GM12872 (cell line): ENCODE measurements around the gene PERM1.

Experiments used
- TF ChIP-seq, protein P1 (sequence below): IDR thresholded peaks from 3 replicates; pipeline ENCODE4 v1.5.1; 2011; ENCODE audit warnings: low read depth, mild to moderate bottlenecking, low read length, moderate library complexity; ENCODE audit not compliant: insufficient read depth

PERM1 gene

DNA sequence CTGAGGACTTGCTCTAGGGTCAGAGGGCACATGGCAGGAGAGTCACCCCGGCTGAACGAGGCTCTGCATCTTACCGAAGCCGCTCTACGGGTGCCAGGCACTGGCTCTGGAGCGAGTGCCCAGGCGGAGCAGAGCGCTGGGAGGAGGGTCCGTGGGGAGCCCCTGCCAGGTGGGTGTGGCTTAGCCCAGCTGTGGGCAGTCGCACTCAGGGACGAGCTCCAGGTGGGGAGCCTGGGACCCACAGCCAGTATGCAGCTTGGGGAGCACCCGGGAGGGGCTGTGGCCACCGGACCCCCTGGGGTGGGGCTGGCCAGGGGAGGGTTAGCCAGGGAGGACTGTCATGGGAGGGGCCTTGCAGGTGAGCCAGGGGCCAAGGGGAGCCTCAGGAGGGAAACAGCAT, 41.8 kb upstream of the PERM1 start:
- TF ChIP-seq, protein P1, sequence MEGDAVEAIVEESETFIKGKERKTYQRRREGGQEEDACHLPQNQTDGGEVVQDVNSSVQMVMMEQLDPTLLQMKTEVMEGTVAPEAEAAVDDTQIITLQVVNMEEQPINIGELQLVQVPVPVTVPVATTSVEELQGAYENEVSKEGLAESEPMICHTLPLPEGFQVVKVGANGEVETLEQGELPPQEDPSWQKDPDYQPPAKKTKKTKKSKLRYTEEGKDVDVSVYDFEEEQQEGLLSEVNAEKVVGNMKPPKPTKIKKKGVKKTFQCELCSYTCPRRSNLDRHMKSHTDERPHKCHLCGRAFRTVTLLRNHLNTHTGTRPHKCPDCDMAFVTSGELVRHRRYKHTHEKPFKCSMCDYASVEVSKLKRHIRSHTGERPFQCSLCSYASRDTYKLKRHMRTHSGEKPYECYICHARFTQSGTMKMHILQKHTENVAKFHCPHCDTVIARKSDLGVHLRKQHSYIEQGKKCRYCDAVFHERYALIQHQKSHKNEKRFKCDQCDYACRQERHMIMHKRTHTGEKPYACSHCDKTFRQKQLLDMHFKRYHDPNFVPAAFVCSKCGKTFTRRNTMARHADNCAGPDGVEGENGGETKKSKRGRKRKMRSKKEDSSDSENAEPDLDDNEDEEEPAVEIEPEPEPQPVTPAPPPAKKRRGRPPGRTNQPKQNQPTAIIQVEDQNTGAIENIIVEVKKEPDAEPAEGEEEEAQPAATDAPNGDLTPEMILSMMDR: no peak

DNA sequence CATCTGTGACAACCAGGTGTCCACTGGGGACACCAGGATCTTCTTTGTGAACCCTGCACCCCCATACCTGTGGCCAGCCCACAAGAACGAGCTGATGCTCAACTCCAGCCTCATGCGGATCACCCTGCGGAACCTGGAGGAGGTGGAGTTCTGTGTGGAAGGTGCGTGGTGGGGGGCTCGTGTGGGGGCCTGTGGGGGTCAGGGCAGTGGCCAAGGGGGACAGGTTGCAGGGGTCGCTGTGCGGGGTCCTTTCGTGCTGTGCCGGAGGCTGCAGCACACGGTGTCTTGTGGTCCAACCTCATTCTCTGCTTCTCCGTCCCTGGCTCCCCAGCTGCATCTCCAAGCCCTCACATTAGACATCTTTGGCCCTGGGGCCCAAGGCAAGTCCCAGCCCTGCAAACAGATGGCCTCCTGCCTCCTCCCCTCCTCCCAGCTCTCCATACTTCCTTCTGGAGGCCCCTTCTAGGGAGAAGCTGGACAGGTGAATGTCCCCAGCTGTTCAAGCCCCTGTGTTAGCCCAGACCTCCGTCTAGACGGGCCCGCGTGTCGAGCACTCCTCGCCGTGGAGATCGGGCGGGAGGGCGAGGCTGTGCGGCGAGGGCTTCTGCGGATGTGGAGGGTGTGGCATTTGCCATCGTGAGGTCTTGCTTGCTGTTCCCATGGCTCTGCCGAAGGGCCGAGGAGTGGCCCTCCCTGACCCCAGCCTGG, 40.6 kb upstream of the PERM1 start:
- TF ChIP-seq, protein P1: no peak

DNA sequence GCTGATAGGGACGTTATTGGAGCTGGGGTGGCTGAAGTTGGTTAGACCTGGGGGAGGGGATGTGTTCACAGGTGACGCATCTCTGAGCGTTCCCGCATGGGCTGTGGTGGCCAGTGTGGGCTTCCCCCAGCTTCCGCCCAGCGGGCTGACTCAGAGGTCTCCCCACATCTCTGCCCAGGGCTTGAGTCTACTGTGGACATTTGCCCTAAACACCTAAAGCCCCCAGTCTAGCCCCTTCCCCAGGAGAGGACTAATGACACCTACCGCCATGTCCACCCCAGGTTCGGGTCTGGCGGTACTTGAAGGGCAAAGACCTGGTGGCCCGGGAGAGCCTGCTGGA, 40.0 kb upstream of the PERM1 start:
- TF ChIP-seq, protein P1: no peak

DNA sequence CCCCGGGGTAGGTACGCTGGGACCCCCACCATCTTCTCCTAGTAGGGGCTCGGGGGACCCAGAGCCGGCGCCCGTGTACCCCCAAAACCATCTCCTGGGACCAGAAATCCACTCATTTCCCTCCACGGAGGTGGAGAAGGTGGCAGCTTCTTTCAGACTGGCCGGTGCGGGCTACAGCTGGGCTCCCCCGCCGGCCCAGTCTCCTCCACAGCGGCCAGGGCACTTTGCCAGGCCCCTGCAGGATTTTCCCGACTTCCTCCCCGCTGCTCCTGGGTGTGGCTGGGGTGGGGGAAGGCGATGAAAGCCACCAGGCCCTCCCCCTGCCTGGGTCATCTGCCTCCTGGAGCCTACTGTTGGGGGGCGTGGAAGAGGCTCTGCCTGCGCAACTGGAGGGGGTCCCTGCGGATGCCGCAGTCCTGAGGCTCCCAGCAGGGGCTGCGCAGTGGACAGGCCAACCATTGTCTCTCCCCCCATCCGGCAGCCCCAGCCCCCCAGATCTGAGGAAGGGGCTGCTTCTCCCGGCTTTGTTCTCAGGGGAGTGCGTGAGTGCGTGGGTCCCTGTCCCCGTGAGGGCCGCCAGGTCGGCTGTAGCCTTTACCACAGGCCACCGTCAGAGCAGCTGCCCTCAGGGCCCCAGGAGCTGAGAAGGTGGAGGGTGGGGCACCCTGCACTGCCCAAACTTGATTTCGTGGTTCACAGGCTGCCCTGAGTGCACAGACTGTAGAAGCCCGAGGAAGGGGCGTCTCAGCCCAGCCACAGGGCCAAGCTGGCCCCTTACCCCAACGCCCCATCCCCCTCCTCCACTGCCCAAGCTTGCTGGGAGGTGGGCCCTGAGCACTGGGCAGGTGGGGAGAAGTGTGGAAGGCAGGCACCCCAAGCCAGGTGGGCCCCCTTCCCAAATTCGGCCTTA, 39.4 kb upstream of the PERM1 start:
- TF ChIP-seq, protein P1: no peak

DNA sequence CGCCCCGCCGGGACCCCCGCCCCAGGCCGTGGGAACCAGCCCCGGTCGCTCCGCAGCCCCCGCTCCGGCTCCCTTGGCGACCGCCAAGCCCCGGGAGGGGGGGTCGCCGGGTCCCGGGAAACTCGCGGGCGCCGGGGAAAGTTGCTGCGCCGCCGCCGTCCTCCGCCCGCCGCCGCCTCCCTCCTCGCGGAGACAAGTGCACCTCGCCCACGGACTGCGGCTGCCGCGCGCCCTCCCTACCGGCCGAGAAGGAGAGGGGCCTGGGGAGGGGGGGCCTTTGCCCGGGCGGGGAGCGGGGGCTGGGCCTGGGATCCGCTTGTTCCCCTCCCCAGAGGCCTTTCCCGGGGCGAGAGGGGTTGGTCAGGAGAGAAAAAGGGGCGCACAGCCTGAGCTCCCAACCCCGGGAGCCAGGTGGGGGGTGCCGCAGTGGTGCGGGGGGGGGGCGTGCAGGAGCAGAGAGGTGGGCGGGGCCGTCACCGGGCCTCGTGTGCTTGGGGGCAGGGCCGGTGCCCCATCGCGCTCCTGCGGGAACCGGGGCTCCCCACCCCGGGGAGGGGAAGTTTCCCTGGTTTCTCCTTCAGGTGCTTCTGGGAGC, 38.6 kb upstream of the PERM1 start:
- TF ChIP-seq, protein P1: no peak

DNA sequence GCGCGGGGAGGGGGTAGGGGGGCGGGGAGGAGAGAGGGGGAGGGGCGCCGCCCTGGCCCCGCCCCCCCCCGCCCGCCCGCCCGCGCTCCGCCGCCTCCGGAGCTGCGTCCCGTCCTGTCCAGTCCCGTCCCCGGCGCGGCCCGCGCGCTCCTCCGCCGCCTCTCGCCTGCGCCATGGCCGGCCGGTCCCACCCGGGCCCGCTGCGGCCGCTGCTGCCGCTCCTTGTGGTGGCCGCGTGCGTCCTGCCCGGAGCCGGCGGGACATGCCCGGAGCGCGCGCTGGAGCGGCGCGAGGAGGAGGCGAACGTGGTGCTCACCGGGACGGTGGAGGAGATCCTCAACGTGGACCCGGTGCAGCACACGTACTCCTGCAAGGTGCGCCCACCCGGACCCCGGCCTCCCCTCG, 38.1 kb upstream of the PERM1 start, which contains the start of gene AGRN:
Gene AGRN (plus strand): TSS at position 121 of the 405 bp plus-strand sequence. CDS start 53 bp downstream, at position 174.
- TF ChIP-seq, protein P1: no peak

DNA sequence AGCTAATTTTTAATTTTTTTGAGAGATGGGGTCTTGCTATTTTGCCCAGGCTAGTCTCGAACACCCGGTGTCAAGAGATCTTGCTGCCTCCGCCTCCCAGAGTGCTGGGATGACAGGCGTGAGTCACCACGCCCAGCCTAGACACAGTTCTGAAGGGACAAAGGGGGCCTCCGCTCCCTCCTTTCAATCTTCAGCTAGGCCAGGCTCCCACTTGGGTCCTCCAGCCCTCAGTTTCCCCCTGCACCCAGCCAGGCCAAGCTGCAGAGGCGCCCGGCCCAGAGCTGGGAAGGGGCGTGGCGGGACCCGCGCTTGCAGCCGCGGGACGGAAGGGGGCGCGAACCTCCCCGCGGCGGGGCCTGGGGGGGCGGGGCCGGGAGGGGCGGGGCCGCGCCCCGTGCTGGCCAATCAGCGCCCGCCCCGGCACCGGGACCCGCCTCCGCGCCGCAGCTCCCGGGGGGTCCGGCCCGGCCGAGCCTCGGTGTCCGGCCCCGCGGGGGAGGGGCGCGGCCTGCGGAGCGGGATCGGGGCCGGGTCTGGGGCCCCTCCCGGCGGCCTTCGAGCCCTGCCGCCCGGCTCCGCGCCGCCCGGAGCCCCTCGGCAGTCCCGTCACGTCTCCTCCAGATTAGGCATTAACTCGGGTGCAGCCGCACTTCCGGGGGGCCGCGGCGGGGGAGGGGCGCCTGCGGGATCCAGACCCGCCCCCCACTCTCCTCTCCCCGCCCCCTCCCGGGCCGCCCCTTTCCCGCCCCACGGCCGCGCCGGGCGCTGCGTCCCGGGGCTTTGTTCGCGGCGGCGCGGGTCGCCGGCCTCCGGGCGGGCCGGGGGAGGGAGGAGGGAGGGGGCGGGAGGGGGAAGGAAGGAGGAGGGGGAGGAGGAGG, 37.5 kb upstream of the PERM1 start:
- TF ChIP-seq, protein P1: peak; percentile 55
